HG03175 (cell line): ENCODE results near the gene SMAD3.

Experiments
- ATAC-seq: cut with Tn5 transposase; IDR thresholded peaks from one replicate; pipeline ENCODE4 v1.9.1; 2021; ENCODE audit warnings: mild to moderate bottlenecking, moderate library complexity; ENCODE audit not compliant: unreplicated experiment

The SMAD3 gene

GRCh38 chr15:67192185-67192820 lies 126.9 kb downstream of the SMAD3 start:
- ATAC-seq = no peak

- ATAC-seq = no peak
Observed at GRCh38 chr15:67193223-67193990, 128.0 kb downstream of the SMAD3 start.

GRCh38 chr15:67194171-67195114 lies 129.0 kb downstream of the SMAD3 start:
- no peak for ATAC-seq

- ATAC-seq = no peak
Observed at GRCh38 chr15:67195305-67195704, 129.9 kb downstream of the SMAD3 start.

- ATAC-seq = no peak
Observed at GRCh38 chr15:67196222-67196621, 130.8 kb downstream of the SMAD3 start.

GRCh38 chr15:67196672-67197363 lies 131.4 kb downstream of the SMAD3 start:
- ATAC-seq = no peak

GRCh38 chr15:67197364-67197695 lies 131.9 kb downstream of the SMAD3 start:
- ATAC-seq = no peak

- no peak for ATAC-seq
Observed at GRCh38 chr15:67198157-67198754, 132.9 kb downstream of the SMAD3 start.

- ATAC-seq = no peak
Observed at GRCh38 chr15:67199391-67199790, 134.0 kb downstream of the SMAD3 start.

GRCh38 chr15:67199881-67200763 lies 134.7 kb downstream of the SMAD3 start:
- ATAC-seq = no peak

- ATAC-seq = no peak
Observed at GRCh38 chr15:67201136-67201535, 135.7 kb downstream of the SMAD3 start.

GRCh38 chr15:67202091-67202490 lies 136.7 kb downstream of the SMAD3 start:
- no peak for ATAC-seq

- no peak for ATAC-seq
Observed at GRCh38 chr15:67202991-67203390, 137.6 kb downstream of the SMAD3 start.

GRCh38 chr15:67207555-67208207 lies 142.3 kb downstream of the SMAD3 start:
- ATAC-seq = no peak

GRCh38 chr15:67208396-67208795 lies 143.0 kb downstream of the SMAD3 start:
- ATAC-seq = no peak

GRCh38 chr15:67210555-67211168 lies 145.3 kb downstream of the SMAD3 start:
- no peak for ATAC-seq

- ATAC-seq = no peak
Observed at GRCh38 chr15:67212684-67213367, 147.4 kb downstream of the SMAD3 start.

GRCh38 chr15:67215102-67215501 lies 149.7 kb downstream of the SMAD3 start:
- ATAC-seq = no peak
